Mucosa of stomach (tissue), 1 donor: ENCODE results near the gene AFDN.

ENCODE experiments used
- H3K27me3 ChIP-seq: one replicate; pipeline ENCODE4 v1.7.0; 2013; ENCODE audit warnings: mild to moderate bottlenecking, low read length; ENCODE audit not compliant: control insufficient read depth, insufficient read depth
- H3K36me3 ChIP-seq: one replicate; pipeline ENCODE4 v1.7.0; 2013; ENCODE audit warnings: low read length; ENCODE audit not compliant: control insufficient read depth, insufficient read depth
- H3K4me1 ChIP-seq: one replicate; pipeline ENCODE4 v1.7.0; 2013; ENCODE audit warnings: mild to moderate bottlenecking, low read length; ENCODE audit not compliant: control insufficient read depth, insufficient read depth
- H3K4me3 ChIP-seq: one replicate; pipeline ENCODE4 v1.7.0; 2013; ENCODE audit warnings: low read length
- H3K9ac ChIP-seq: one replicate; pipeline ENCODE4 v1.7.0; 2013; ENCODE audit warnings: mild to moderate bottlenecking, low read length, moderate library complexity
- H3K9me3 ChIP-seq: one replicate; pipeline ENCODE4 v1.7.0; 2013; ENCODE audit warnings: mild to moderate bottlenecking, low read length, moderate library complexity; ENCODE audit not compliant: control insufficient read depth
- donor health status: Pancreatic carcinoma.

The AFDN gene

GRCh38 chr6:167851370-167851952 lies 24.8 kb downstream of the AFDN start:
- Histone ChIP-seq H3K36me3 (no peaks in the 10 kb centered on the region), H3K9ac (no peak overlapping the region), H3K27me3 (no peaks in the 10 kb centered on the region), H3K4me1 (peaks cover 14% of the 10 kb centered on the region), H3K4me3 (no peak overlapping the region), H3K9me3 (no peaks in the 10 kb centered on the region)

- no peaks in the 10 kb centered on the region for H3K9me3 ChIP-seq
- no peaks in the 10 kb centered on the region for H3K27me3 ChIP-seq
- H3K9ac ChIP-seq: no peak overlapping the region
- H3K4me1 ChIP-seq: peaks cover 23% of the 10 kb centered on the region
- H3K36me3 ChIP-seq: no peaks in the 10 kb centered on the region
- H3K4me3 ChIP-seq: no peak overlapping the region
Measured at GRCh38 chr6:167855825-167856425, 29.2 kb downstream of the AFDN start.

- no peak overlapping the region for H3K4me3 ChIP-seq
- no peaks in the 10 kb centered on the region for H3K27me3 ChIP-seq
- no peak overlapping the region for H3K9ac ChIP-seq
- no peaks in the 10 kb centered on the region for H3K9me3 ChIP-seq
- peaks cover 20% of the 10 kb centered on the region for H3K4me1 ChIP-seq
- H3K36me3 ChIP-seq: no peaks in the 10 kb centered on the region
Measured at GRCh38 chr6:167856474-167856873, 29.8 kb downstream of the AFDN start.

- H3K27me3 ChIP-seq: no peaks in the 10 kb centered on the region
- H3K9me3 ChIP-seq: no peaks in the 10 kb centered on the region
- no peak overlapping the region for H3K4me3 ChIP-seq
- no peaks in the 10 kb centered on the region for H3K36me3 ChIP-seq
- H3K4me1 ChIP-seq: peaks cover 19% of the 10 kb centered on the region
- H3K9ac ChIP-seq: no peak overlapping the region
Measured at GRCh38 chr6:167856999-167857660, 30.4 kb downstream of the AFDN start.

- Histone ChIP-seq H3K9me3 (no peaks in the 10 kb centered on the region), H3K4me1 (peaks cover 19% of the 10 kb centered on the region), H3K36me3 (no peaks in the 10 kb centered on the region), H3K4me3 (no peak overlapping the region), H3K27me3 (no peaks in the 10 kb centered on the region), H3K9ac (no peak overlapping the region)
Measured at GRCh38 chr6:167858086-167858591, 31.4 kb downstream of the AFDN start.

- no peak overlapping the region for H3K4me3 ChIP-seq
- no peaks in the 10 kb centered on the region for H3K27me3 ChIP-seq
- peaks cover 19% of the 10 kb centered on the region for H3K4me1 ChIP-seq
- no peaks in the 10 kb centered on the region for H3K36me3 ChIP-seq
- no peaks in the 10 kb centered on the region for H3K9me3 ChIP-seq
- no peak overlapping the region for H3K9ac ChIP-seq
Measured at GRCh38 chr6:167858842-167859664, 32.3 kb downstream of the AFDN start.

- no peaks in the 10 kb centered on the region for H3K36me3 ChIP-seq
- peaks cover 19% of the 10 kb centered on the region for H3K4me1 ChIP-seq
Measured at GRCh38 chr6:167860550-167861226, 34.0 kb downstream of the AFDN start.

GRCh38 chr6:167861424-167861823 lies 34.7 kb downstream of the AFDN start:
- Histone ChIP-seq H3K9ac (no peak overlapping the region), H3K27me3 (no peaks in the 10 kb centered on the region), H3K36me3 (no peaks in the 10 kb centered on the region), H3K4me1 (peaks cover 19% of the 10 kb centered on the region), H3K4me3 (no peak overlapping the region), H3K9me3 (no peaks in the 10 kb centered on the region)

More at GRCh38 chr6:167860550-167861226, 34.0 kb downstream of the AFDN start:
- H3K9me3 ChIP-seq: no peaks in the 10 kb centered on the region
- no peaks in the 10 kb centered on the region for H3K27me3 ChIP-seq
- H3K9ac ChIP-seq: no peak overlapping the region
- no peak overlapping the region for H3K4me3 ChIP-seq

GRCh38 chr6:167863897-167864296 lies 37.2 kb downstream of the AFDN start:
- H3K9me3 ChIP-seq: no peaks in the 10 kb centered on the region
- no peaks in the 10 kb centered on the region for H3K36me3 ChIP-seq
- H3K4me1 ChIP-seq: peaks cover 5% of the 10 kb centered on the region
- no peaks in the 10 kb centered on the region for H3K27me3 ChIP-seq
- no peak overlapping the region for H3K4me3 ChIP-seq
- no peak overlapping the region for H3K9ac ChIP-seq

- Histone ChIP-seq H3K4me1 (no peaks in the 10 kb centered on the region), H3K36me3 (no peaks in the 10 kb centered on the region), H3K27me3 (no peaks in the 10 kb centered on the region), H3K9me3 (no peaks in the 10 kb centered on the region), H3K9ac (no peak overlapping the region), H3K4me3 (no peak overlapping the region)
Measured at GRCh38 chr6:167866642-167867041, 39.9 kb downstream of the AFDN start.

- H3K9me3 ChIP-seq: no peaks in the 10 kb centered on the region
- no peaks in the 10 kb centered on the region for H3K27me3 ChIP-seq
- no peaks in the 10 kb centered on the region for H3K4me1 ChIP-seq
- H3K9ac ChIP-seq: no peak overlapping the region
- H3K4me3 ChIP-seq: no peak overlapping the region
- H3K36me3 ChIP-seq: no peaks in the 10 kb centered on the region
Measured at GRCh38 chr6:167870321-167870720, 43.6 kb downstream of the AFDN start.
